Measurements from ENCODE around the gene FAR1.

Gene FAR1

GRCh38 chr11:13761250-13761649 lies 92.8 kb downstream of the FAR1 start:
- Histone ChIP-seq H3K4me3 (ENCODE audit: control insufficient read depth in 1 of 7, extremely low read depth in 1 of 7, insufficient read depth in 4 of 7, low read depth in 2 of 7, low read length in 6 of 7) (no peak overlapping the region), H3K27me3 (replicated peaks in 2 of 5; ENCODE audit: control insufficient read depth in 4 of 5, insufficient read depth in 5 of 5, low read length in 4 of 5) (peaks cover 0 to 8% (median 0%) of the 10 kb centered on the region in 5 experiments), H3K27ac (ENCODE audit: insufficient read depth in 1 of 2, low read depth in 1 of 2, low read length in 2 of 2, poor library complexity in 1 of 2, severe bottlenecking in 2 of 2) (no peak overlapping the region), H3K4me1 (ENCODE audit: control extremely low read depth in 1 of 4, control insufficient read depth in 4 of 4, insufficient read depth in 4 of 4, low read length in 3 of 4) (no peaks in the 10 kb centered on the region), H3K9me3 (ENCODE audit: control extremely low read depth in 1 of 5, control insufficient read depth in 4 of 5, insufficient read depth in 2 of 5, low read depth in 1 of 5, low read length in 4 of 5) (no peaks in the 10 kb centered on the region), H3K36me3 (ENCODE audit: control insufficient read depth in 4 of 4, insufficient read depth in 4 of 4, low read length in 3 of 4) (no peaks in the 10 kb centered on the region)
- no peak for DNase-seq
- ChIA-PET POLR2A (no interaction called here), CTCF (interaction anchor here (1.9 kb wide), 1 partner anchor 8 kb away, joined by 4 read pairs; no protein-coding TSS in a partner anchor)
- 100% methylated on average over 1 of the region's 2 CpGs for WGBS (ENCODE audit: insufficient coverage)

- CTCF ChIA-PET = interaction anchor here (1.9 kb wide), 1 partner anchor 8 kb away, joined by 4 read pairs; no protein-coding TSS in a partner anchor
- POLR2A ChIA-PET = no interaction called here
- WGBS (ENCODE audit: insufficient coverage) = 100% methylated on average over 1 of the region's 2 CpGs
Observed at GRCh38 chr11:13761716-13762115, 93.2 kb downstream of the FAR1 start.

GRCh38 chr11:13762718-13763117 lies 94.2 kb downstream of the FAR1 start:
- H3K9me3 ChIP-seq (ENCODE audit: control extremely low read depth in 1 of 5, control insufficient read depth in 4 of 5, insufficient read depth in 2 of 5, low read depth in 1 of 5, low read length in 4 of 5) = no peaks in the 10 kb centered on the region
- no peaks in the 10 kb centered on the region for H3K36me3 ChIP-seq (ENCODE audit: control insufficient read depth in 4 of 4, insufficient read depth in 4 of 4, low read length in 3 of 4)
- H3K27me3 ChIP-seq (replicated peaks in 2 of 5; ENCODE audit: control insufficient read depth in 4 of 5, insufficient read depth in 5 of 5, low read length in 4 of 5) = peaks cover 0 to 8% (median 0%) of the 10 kb centered on the region in 5 experiments
- ChIA-PET POLR2A (no interaction called here), CTCF (interaction anchor here (0.6 kb wide), 1 partner anchor 1202 kb away, joined by 3 read pairs; no protein-coding TSS in a partner anchor)
- H3K4me3 ChIP-seq (ENCODE audit: control insufficient read depth in 1 of 7, extremely low read depth in 1 of 7, insufficient read depth in 4 of 7, low read depth in 2 of 7, low read length in 6 of 7) = no peak overlapping the region
- H3K27ac ChIP-seq (ENCODE audit: insufficient read depth in 1 of 2, low read depth in 1 of 2, low read length in 2 of 2, poor library complexity in 1 of 2, severe bottlenecking in 2 of 2) = no peak overlapping the region
- H3K4me1 ChIP-seq (ENCODE audit: control extremely low read depth in 1 of 4, control insufficient read depth in 4 of 4, insufficient read depth in 4 of 4, low read length in 3 of 4) = no peaks in the 10 kb centered on the region
- DNase-seq = no peak
- WGBS (ENCODE audit: insufficient coverage) = 92% methylated on average over 4 of the region's 4 CpGs

More at GRCh38 chr11:13761716-13762115, 93.2 kb downstream of the FAR1 start:
- no peak for DNase-seq
- Histone ChIP-seq H3K27ac (ENCODE audit: insufficient read depth in 1 of 2, low read depth in 1 of 2, low read length in 2 of 2, poor library complexity in 1 of 2, severe bottlenecking in 2 of 2) (no peak overlapping the region), H3K27me3 (replicated peaks in 2 of 5; ENCODE audit: control insufficient read depth in 4 of 5, insufficient read depth in 5 of 5, low read length in 4 of 5) (peaks cover 0 to 8% (median 0%) of the 10 kb centered on the region in 5 experiments), H3K36me3 (ENCODE audit: control insufficient read depth in 4 of 4, insufficient read depth in 4 of 4, low read length in 3 of 4) (no peaks in the 10 kb centered on the region), H3K4me1 (ENCODE audit: control extremely low read depth in 1 of 4, control insufficient read depth in 4 of 4, insufficient read depth in 4 of 4, low read length in 3 of 4) (no peaks in the 10 kb centered on the region), H3K9me3 (ENCODE audit: control extremely low read depth in 1 of 5, control insufficient read depth in 4 of 5, insufficient read depth in 2 of 5, low read depth in 1 of 5, low read length in 4 of 5) (no peaks in the 10 kb centered on the region), H3K4me3 (ENCODE audit: control insufficient read depth in 1 of 7, extremely low read depth in 1 of 7, insufficient read depth in 4 of 7, low read depth in 2 of 7, low read length in 6 of 7) (no peak overlapping the region)

- POLR2A ChIA-PET = no interaction called here
- WGBS (ENCODE audit: insufficient coverage) = 90% methylated on average over 2 of the region's 3 CpGs
- Histone ChIP-seq H3K27me3 (replicated peaks in 2 of 5; ENCODE audit: control insufficient read depth in 4 of 5, insufficient read depth in 5 of 5, low read length in 4 of 5) (peaks cover 0 to 8% (median 0%) of the 10 kb centered on the region in 5 experiments), H3K4me1 (ENCODE audit: control extremely low read depth in 1 of 4, control insufficient read depth in 4 of 4, insufficient read depth in 4 of 4, low read length in 3 of 4) (no peaks in the 10 kb centered on the region), H3K36me3 (ENCODE audit: control insufficient read depth in 4 of 4, insufficient read depth in 4 of 4, low read length in 3 of 4) (no peaks in the 10 kb centered on the region), H3K27ac (ENCODE audit: insufficient read depth in 1 of 2, low read depth in 1 of 2, low read length in 2 of 2, poor library complexity in 1 of 2, severe bottlenecking in 2 of 2) (no peak overlapping the region), H3K4me3 (ENCODE audit: control insufficient read depth in 1 of 7, extremely low read depth in 1 of 7, insufficient read depth in 4 of 7, low read depth in 2 of 7, low read length in 6 of 7) (no peak overlapping the region), H3K9me3 (ENCODE audit: control extremely low read depth in 1 of 5, control insufficient read depth in 4 of 5, insufficient read depth in 2 of 5, low read depth in 1 of 5, low read length in 4 of 5) (no peaks in the 10 kb centered on the region)
- no peak for DNase-seq
- CTCF ChIA-PET = interaction anchor here (1.9 kb wide), 1 partner anchor 9 kb away, joined by 7 read pairs; no protein-coding TSS in a partner anchor
Observed at GRCh38 chr11:13763341-13763740, 94.9 kb downstream of the FAR1 start.

- no peaks in the 10 kb centered on the region for H3K4me1 ChIP-seq (ENCODE audit: control extremely low read depth in 1 of 4, control insufficient read depth in 4 of 4, insufficient read depth in 4 of 4, low read length in 3 of 4)
- no peak overlapping the region for H3K4me3 ChIP-seq (ENCODE audit: control insufficient read depth in 1 of 7, extremely low read depth in 1 of 7, insufficient read depth in 4 of 7, low read depth in 2 of 7, low read length in 6 of 7)
- peaks cover 0 to 6% (median 0%) of the 10 kb centered on the region in 5 experiments for H3K27me3 ChIP-seq (replicated peaks in 2 of 5; ENCODE audit: control insufficient read depth in 4 of 5, insufficient read depth in 5 of 5, low read length in 4 of 5)
- 95% methylated on average over 2 of the region's 3 CpGs for WGBS (ENCODE audit: insufficient coverage)
- ChIA-PET CTCF (no interaction called here), POLR2A (no interaction called here)
- no peak for DNase-seq
- no peaks in the 10 kb centered on the region for H3K9me3 ChIP-seq (ENCODE audit: control extremely low read depth in 1 of 5, control insufficient read depth in 4 of 5, insufficient read depth in 2 of 5, low read depth in 1 of 5, low read length in 4 of 5)
- H3K36me3 ChIP-seq (ENCODE audit: control insufficient read depth in 4 of 4, insufficient read depth in 4 of 4, low read length in 3 of 4) = no peaks in the 10 kb centered on the region
- H3K27ac ChIP-seq (ENCODE audit: insufficient read depth in 1 of 2, low read depth in 1 of 2, low read length in 2 of 2, poor library complexity in 1 of 2, severe bottlenecking in 2 of 2) = no peak overlapping the region
Observed at GRCh38 chr11:13765886-13766285, 97.4 kb downstream of the FAR1 start.

GRCh38 chr11:13767471-13767870 lies 99.0 kb downstream of the FAR1 start:
- ChIA-PET CTCF (interaction anchor here (1.5 kb wide), 1 partner anchor 9 kb away, joined by 5 read pairs; no protein-coding TSS in a partner anchor), POLR2A (no interaction called here)
- H3K27ac ChIP-seq (ENCODE audit: insufficient read depth in 1 of 2, low read depth in 1 of 2, low read length in 2 of 2, poor library complexity in 1 of 2, severe bottlenecking in 2 of 2) = no peak overlapping the region
- H3K9me3 ChIP-seq (ENCODE audit: control extremely low read depth in 1 of 5, control insufficient read depth in 4 of 5, insufficient read depth in 2 of 5, low read depth in 1 of 5, low read length in 4 of 5) = no peaks in the 10 kb centered on the region
- peak; percentile 37 to 81 (median 65) for DNase-seq
- no peaks in the 10 kb centered on the region for H3K4me1 ChIP-seq (ENCODE audit: control extremely low read depth in 1 of 4, control insufficient read depth in 4 of 4, insufficient read depth in 4 of 4, low read length in 3 of 4)
- peaks cover 0 to 8% (median 0%) of the 10 kb centered on the region in 5 experiments for H3K27me3 ChIP-seq (replicated peaks in 2 of 5; ENCODE audit: control insufficient read depth in 4 of 5, insufficient read depth in 5 of 5, low read length in 4 of 5)
- 91% methylated on average over 1 of the region's 1 CpG for WGBS (ENCODE audit: insufficient coverage)
- H3K36me3 ChIP-seq (ENCODE audit: control insufficient read depth in 4 of 4, insufficient read depth in 4 of 4, low read length in 3 of 4) = no peaks in the 10 kb centered on the region
- H3K4me3 ChIP-seq (ENCODE audit: control insufficient read depth in 1 of 7, extremely low read depth in 1 of 7, insufficient read depth in 4 of 7, low read depth in 2 of 7, low read length in 6 of 7) = no peak overlapping the region

- Histone ChIP-seq H3K4me1 (ENCODE audit: control extremely low read depth in 1 of 4, control insufficient read depth in 4 of 4, insufficient read depth in 4 of 4, low read length in 3 of 4) (no peaks in the 10 kb centered on the region), H3K27me3 (replicated peaks in 2 of 5; ENCODE audit: control insufficient read depth in 4 of 5, insufficient read depth in 5 of 5, low read length in 4 of 5) (peaks cover 0 to 7% (median 0%) of the 10 kb centered on the region in 5 experiments), H3K27ac (ENCODE audit: insufficient read depth in 1 of 2, low read depth in 1 of 2, low read length in 2 of 2, poor library complexity in 1 of 2, severe bottlenecking in 2 of 2) (no peak overlapping the region), H3K4me3 (ENCODE audit: control insufficient read depth in 1 of 7, extremely low read depth in 1 of 7, insufficient read depth in 4 of 7, low read depth in 2 of 7, low read length in 6 of 7) (no peak overlapping the region), H3K9me3 (ENCODE audit: control extremely low read depth in 1 of 5, control insufficient read depth in 4 of 5, insufficient read depth in 2 of 5, low read depth in 1 of 5, low read length in 4 of 5) (no peaks in the 10 kb centered on the region), H3K36me3 (ENCODE audit: control insufficient read depth in 4 of 4, insufficient read depth in 4 of 4, low read length in 3 of 4) (no peaks in the 10 kb centered on the region)
- 100% methylated on average over 1 of the region's 2 CpGs for WGBS (ENCODE audit: insufficient coverage)
- no peak for DNase-seq
- POLR2A ChIA-PET = no interaction called here
- CTCF ChIA-PET = interaction anchor here (1.2 to 4.7 kb wide), 3 partner anchors 8 to 380 kb away, joined by 3 to 37 read pairs (median 4); no protein-coding TSS in a partner anchor
Observed at GRCh38 chr11:13769188-13769587, 100.7 kb downstream of the FAR1 start.

Measured in common myeloid progenitor, CD34-positive (primary cell).